Erythroblast (primary cell): Measurements from ENCODE around the gene PTPN9.

Experiments
- GATA1 ChIP-seq: IDR thresholded peaks from 2 replicates; pipeline ENCODE4 v1.6.1; 2011; ENCODE audit warnings: low read depth, mild to moderate bottlenecking, control low read depth, low read length, moderate library complexity
- POLR2A ChIP-seq: IDR thresholded peaks from 2 replicates; pipeline ENCODE4 v1.6.1; 2011; ENCODE audit warnings: mild to moderate bottlenecking, low read length

- TF ChIP-seq POLR2A (no peak), GATA1 (no peak)
Measured at GRCh38 chr15:75538376-75538775, 40.7 kb downstream of the PTPN9 start.
